HCT116 (cell line): ENCODE measurements around the gene C17orf100. TPM values are rescaled to one million over a fixed set of nuclear protein-coding genes. Genes with fewer than 3 reads are reported as not detected.

Experiments
- ATAC-seq: fragments of 200-7000 bp; cut with Tn5 transposase; 2 replicates; pipeline ENCODE4 v1.9.1; 2020; ENCODE audit warnings: mild to moderate bottlenecking, moderate library complexity
- BruUV-seq: library from RNA; stranded (reverse); fragments of 400-500 nt; replicated peaks from 2 replicates; lab custom pipeline; 2021; lab: Mats Ljungman, UMichigan
- CTCF ChIA-PET: fragments of 300-600 bp; sonication (Branson Sonifier 250); formaldehyde crosslinking; loops from one replicate; lab custom pipeline; 2021; ENCODE audit warnings: antibody characterized with exemption; lab: Charles Lee
- POLR2A ChIA-PET: fragments of 300-600, 350-600 bp; sonication (Branson Sonifier 250); formaldehyde crosslinking; loops from one replicate; lab custom pipeline; 2021; ENCODE audit warnings: antibody characterized with exemption; lab: Charles Lee
- RAD21 ChIA-PET, 2 experiments: fragments of 300-600 bp; sonication (Branson Sonifier 250); formaldehyde crosslinking; loops; one replicate each; lab custom pipeline; 2023; ENCODE audit warnings: low total read pairs in 2 of 2; ENCODE audit not compliant: uncharacterized antibody in 2 of 2, unreplicated experiment in 2 of 2, low non-redundant PET in 1 of 2; lab: Charles Lee
- DNase-seq: peaks from one replicate; pipeline ENCODE4 v3.0.0-alpha.2; 2010; ENCODE audit warnings: low read depth, low spot score
- H2AFZ ChIP-seq: fragments of 200-600 bp; shearing (Covaris generic), sonication (generic); 2 replicates; pipeline ENCODE4 v1.6.1; 2017; ENCODE audit warnings: low read depth, mixed run types, mixed read lengths, antibody characterized with exemption, low read length; ENCODE audit not compliant: poor library complexity, severe bottlenecking
- H3K27ac ChIP-seq: 2 replicates; pipeline ENCODE4 v1.5.1; 2012; ENCODE audit warnings: low read depth, low read length
- H3K27me3 ChIP-seq: fragments of 200-600 bp; sonication (generic); 2 replicates; pipeline ENCODE4 v1.6.1; 2016; ENCODE audit warnings: mixed run types, low read length, mixed read lengths; ENCODE audit not compliant: insufficient read depth
- H3K36me3 ChIP-seq, 2 experiments: fragments of 200-500 bp in 1 of 2; fragments of 200-600 bp in 1 of 2; sonication (Bioruptor generic) in 1 of 2; sonication (generic) in 1 of 2; 2 replicates each; pipeline versions ENCODE4 v1.5.1 to v1.6.1; 2014 to 2016; ENCODE audit warnings: low read length in 2 of 2, inconsistent platforms in 1 of 2, mixed read lengths in 1 of 2, mixed run types in 1 of 2; ENCODE audit not compliant: insufficient read depth in 2 of 2, control insufficient read depth in 1 of 2
- H3K4me1 ChIP-seq, 2 experiments: fragments of 200-600 bp in 1 of 2; sonication (generic) in 1 of 2; 2 replicates each; pipeline versions ENCODE4 v1.5.1 to v1.6.1; 2012 to 2017; ENCODE audit warnings: low read length in 2 of 2, inconsistent platforms in 1 of 2, mild to moderate bottlenecking in 1 of 2, mixed read lengths in 1 of 2, mixed run types in 1 of 2, moderate library complexity in 1 of 2; ENCODE audit not compliant: insufficient read depth in 2 of 2, control insufficient read depth in 1 of 2
- H3K4me2 ChIP-seq: fragments of 200-600 bp; sonication (generic); 2 replicates; pipeline ENCODE4 v1.6.1; 2017; ENCODE audit warnings: mixed run types, low read length, mixed read lengths
- H3K4me3 ChIP-seq, 2 experiments: fragments of 200-600 bp in 1 of 2; sonication (generic) in 1 of 2; replicated peaks in 1 of 2; 2 replicates each; pipeline ENCODE4 v1.5.1; 2011 to 2016; ENCODE audit warnings: low read length in 2 of 2, control low read depth in 1 of 2, low read depth in 1 of 2, mild to moderate bottlenecking in 1 of 2, mixed read lengths in 1 of 2, mixed run types in 1 of 2
- H3K79me2 ChIP-seq: fragments of 200-600 bp; sonication (generic); 2 replicates; pipeline ENCODE4 v1.6.1; 2017; ENCODE audit warnings: mild to moderate bottlenecking, mixed run types, low read length, moderate library complexity, mixed read lengths; ENCODE audit not compliant: insufficient read depth
- H3K9ac ChIP-seq: fragments of 200-600 bp; sonication (generic); 2 replicates; pipeline ENCODE4 v1.6.1; 2016; ENCODE audit warnings: low read length, mixed read lengths
- H3K9me2 ChIP-seq: fragments of 200-600 bp; sonication (generic), shearing (Covaris generic); 2 replicates; pipeline ENCODE4 v1.6.1; 2017; ENCODE audit warnings: mixed run types, mild to moderate bottlenecking, moderate library complexity; ENCODE audit not compliant: insufficient read depth
- H3K9me3 ChIP-seq, 2 experiments: fragments of 200-500 bp in 1 of 2; fragments of 200-600 bp in 1 of 2; sonication (Bioruptor generic) in 1 of 2; sonication (generic) in 1 of 2; 2 replicates each; pipeline ENCODE4 v1.6.1; 2014 to 2017; ENCODE audit warnings: low read length in 2 of 2, mixed read lengths in 2 of 2, inconsistent platforms in 1 of 2, low read depth in 1 of 2, mild to moderate bottlenecking in 1 of 2, mixed run types in 1 of 2, moderate library complexity in 1 of 2; ENCODE audit not compliant: control insufficient read depth in 1 of 2, insufficient read depth in 1 of 2
- H4K20me1 ChIP-seq: fragments of 200-600 bp; sonication (generic), shearing (Covaris generic); 2 replicates; pipeline ENCODE4 v1.6.1; 2017; ENCODE audit warnings: mixed run types, mild to moderate bottlenecking, moderate library complexity; ENCODE audit not compliant: insufficient read depth
- CBX3 ChIP-seq: IDR thresholded peaks from 2 replicates; pipeline ENCODE4 v1.6.1; 2012; ENCODE audit warnings: low read depth
- CEBPB ChIP-seq: IDR thresholded peaks from 2 replicates; pipeline ENCODE4 v1.6.1; 2012; ENCODE audit warnings: low read depth
- CTCF ChIP-seq, 3 experiments: fragments of 200-600 bp in 1 of 3; sonication (generic) in 1 of 3; IDR thresholded peaks in 2 of 3; conservative IDR thresholded peaks in 1 of 3; 2 replicates each; pipeline ENCODE4 v1.5.1; 2012 to 2017; ENCODE audit warnings: low read depth in 2 of 3, low read length in 2 of 3, antibody characterized with exemption in 1 of 3, borderline replicate concordance in 1 of 3, control low read depth in 1 of 3, mild to moderate bottlenecking in 1 of 3, mixed read lengths in 1 of 3, mixed run types in 1 of 3, moderate library complexity in 1 of 3; ENCODE audit not compliant: insufficient read depth in 1 of 3
- ELF1 ChIP-seq: IDR thresholded peaks from 2 replicates; pipeline ENCODE4 v1.6.1; 2012; ENCODE audit warnings: low read depth, borderline replicate concordance
- EZH2 ChIP-seq: fragments of 200-600 bp; sonication (generic); IDR thresholded peaks from 2 replicates; pipeline ENCODE4 v1.6.1; 2017; ENCODE audit warnings: antibody characterized with exemption, mixed run types
- JUND ChIP-seq: IDR thresholded peaks from 2 replicates; pipeline ENCODE4 v1.6.1; 2012
- MAX ChIP-seq: IDR thresholded peaks from 2 replicates; pipeline ENCODE4 v1.6.1; 2012
- POLR2A ChIP-seq: IDR thresholded peaks from 2 replicates; pipeline ENCODE4 v1.7.0; 2011; ENCODE audit warnings: borderline replicate concordance; ENCODE audit not compliant: insufficient read depth, insufficient read length; ENCODE audit errors: extremely low read depth
- POLR2AphosphoS5 ChIP-seq: IDR thresholded peaks from 2 replicates; pipeline ENCODE4 v1.6.1; 2011; ENCODE audit warnings: mild to moderate bottlenecking, low read depth, low read length, moderate library complexity
- RAD21 ChIP-seq: IDR thresholded peaks from 2 replicates; pipeline ENCODE4 v1.6.1; 2012; ENCODE audit warnings: low read depth, mild to moderate bottlenecking
- SIN3A ChIP-seq: IDR thresholded peaks from 2 replicates; pipeline ENCODE4 v1.6.1; 2012; ENCODE audit warnings: low read depth
- SP1 ChIP-seq: IDR thresholded peaks from 2 replicates; pipeline ENCODE4 v1.6.1; 2012; ENCODE audit warnings: low read depth
- YY1 ChIP-seq: IDR thresholded peaks from 2 replicates; pipeline ENCODE4 v1.6.1; 2011; ENCODE audit warnings: low read length, low read depth, moderate library complexity, mild to moderate bottlenecking; ENCODE audit not compliant: insufficient replicate concordance; ENCODE audit errors: extremely low read depth
- ZNF274 ChIP-seq: fragments of 200-500 bp; sonication (Bioruptor generic); IDR thresholded peaks from 2 replicates; pipeline ENCODE4 v1.6.1; 2014; ENCODE audit warnings: mild to moderate bottlenecking, low read depth, low read length, inconsistent platforms
- intact Hi-C: fragments of 100-400 bp; cut with micrococcal nuclease; formaldehyde crosslinking; loops from 2 replicates; pipeline ENCODE4 v1.10.0; 2022
- total RNA-seq: library from RNA; stranded (reverse); gene quantifications from one replicate; pipeline ENCODE4 v1.2.1, GENCODE V29; 2021; ENCODE audit not compliant: unreplicated experiment

Gene C17orf100
- total RNA-seq, 1 experiment from 2014 or later: 0.76 TPM

GRCh38 chr17:6610011-6610410 lies 41.6 kb upstream of the C17orf100 start:
- no peak for TF ChIP-seq ELF1
- TF ChIP-seq SP1: no peak
- TF ChIP-seq RAD21: no peak
- no peak for TF ChIP-seq CTCF (IDR thresholded peaks at IDR 0.05 in 2 of 3, conservative IDR thresholded peaks at IDR 0.05 in 1 of 3; ENCODE audit: borderline replicate concordance in 1 of 3, insufficient read depth in 1 of 3, low read depth in 2 of 3, low read length in 2 of 3)
- TF ChIP-seq POLR2AphosphoS5: no peak
- TF ChIP-seq YY1: no peak
- TF ChIP-seq CEBPB: no peak
- TF ChIP-seq MAX: no peak
- TF ChIP-seq CBX3: no peak
- no peak for TF ChIP-seq SIN3A
- TF ChIP-seq EZH2: no peak
- no peak for TF ChIP-seq JUND
- TF ChIP-seq POLR2A: no peak
- no peak for TF ChIP-seq ZNF274
- TF ChIP-seq, all 23 proteins: peak for 0
- Histone ChIP-seq H3K27ac (no peak overlapping the region), H3K79me2 (peaks cover 7% of the 10 kb centered on the region), H3K4me3 (no peak overlapping the region), H3K9ac (no peak overlapping the region), H3K36me3 (peaks cover 27 to 41% of the 10 kb centered on the region in 2 experiments), H3K4me1 (peaks cover 11 to 23% of the 10 kb centered on the region in 2 experiments), H3K4me2 (0 out of 2 replicates have a peak overlapping the region, but pooled peaks have one; percentile 4), H3K9me2 (no peaks in the 10 kb centered on the region), H4K20me1 (no peaks in the 10 kb centered on the region), H3K9me3 (no peaks in the 10 kb centered on the region), H3K27me3 (no peaks in the 10 kb centered on the region), H2AFZ (no peak overlapping the region)
- ChIA-PET RAD21 (interaction anchor here in 1 of 2 experiments (0.6 kb wide), 1 partner anchor 160 kb away, joined by 3 read pairs; no protein-coding TSS in a partner anchor), POLR2A (no interaction called here), CTCF (interaction anchor here (1.4 kb wide), 1 partner anchor 137 kb away, joined by 3 read pairs; no protein-coding TSS in a partner anchor)
- DNase-seq (no peak), ATAC-seq (no peak)
- intact Hi-C loops: no loop called here
- no TSS peak for BruUV-seq
